HepG2 (cell line): ENCODE results near the gene KIRREL3. TPM values are rescaled to one million over a fixed set of nuclear protein-coding genes. Genes with fewer than 3 reads are reported as not detected.

ENCODE experiments used
- ATAC-seq: fragments of 200-7000 bp; cut with Tn5 transposase; 3 replicates; pipeline ENCODE4 v1.9.1; 2020; ENCODE audit warnings: mild to moderate bottlenecking, moderate library complexity
- BruUV-seq: library from RNA; stranded (reverse); fragments of 400-500 nt; replicated peaks from 2 replicates; lab custom pipeline; 2021; lab: Mats Ljungman, UMichigan
- CTCF ChIA-PET: fragments of 300-600 bp; formaldehyde crosslinking; extraction: SDS; loops from one replicate; lab custom pipeline; 2021; ENCODE audit warnings: low total read pairs, inconsistent platforms, low intra/inter-chr PET ratio; lab: Yijun Ruan, JAX
- POLR2A ChIA-PET: fragments of 350-600 bp; sonication (Branson Sonifier 250); formaldehyde crosslinking; loops from one replicate; lab custom pipeline; 2020; ENCODE audit warnings: antibody characterized with exemption, inconsistent platforms; lab: Yijun Ruan, JAX
- DNase-seq: peaks from one replicate; pipeline ENCODE4 v3.0.0-alpha.2; 2015; ENCODE audit warnings: low spot score
- FAIRE-seq: peaks from 3 replicates; lab custom pipeline; 2011; peaks lifted over from hg19 to GRCh38; lab: Jason Lieb, UNC
- H2AFZ ChIP-seq: one replicate; pipeline ENCODE4 v1.6.1; 2011; ENCODE audit warnings: low read length, inconsistent platforms
- H3K27ac ChIP-seq: fragments of 300-600 bp; 3 replicates; pipeline ENCODE4 v1.8.0; 2011; ENCODE audit warnings: mixed run types, mild to moderate bottlenecking, mixed read lengths, low read length, inconsistent platforms; ENCODE audit not compliant: insufficient read depth; ENCODE audit errors: extremely low read length
- H3K27me3 ChIP-seq, 2 experiments: fragments of 200-600 bp in 1 of 2; 2 replicates in 1 of 2; 3 replicates in 1 of 2; pipeline versions ENCODE4 v1.6.0 to v1.8.0; 2011; ENCODE audit warnings: low read length in 2 of 2, mild to moderate bottlenecking in 2 of 2, moderate library complexity in 2 of 2, inconsistent platforms in 1 of 2; ENCODE audit not compliant: insufficient read depth in 2 of 2, control insufficient read depth in 1 of 2
- H3K36me3 ChIP-seq, 2 experiments: fragments of 200-600 bp in 1 of 2; replicated peaks in 1 of 2; 2 replicates in 1 of 2; 3 replicates in 1 of 2; pipeline versions ENCODE4 v1.5.1 to v1.8.0; 2011; ENCODE audit warnings: low read length in 2 of 2, inconsistent platforms in 1 of 2; ENCODE audit not compliant: insufficient read depth in 2 of 2, control insufficient read depth in 1 of 2
- H3K4me1 ChIP-seq: 2 replicates; pipeline ENCODE4 v1.5.1; 2012; ENCODE audit warnings: low read length, inconsistent platforms; ENCODE audit not compliant: insufficient read depth
- H3K4me2 ChIP-seq: 2 replicates; pipeline ENCODE4 v1.6.0; 2011; ENCODE audit warnings: low read depth, low read length, inconsistent platforms
- H3K4me3 ChIP-seq, 3 experiments: fragments of 200-600 bp in 1 of 3; sonication (generic), shearing (Covaris generic) in 1 of 3; replicated peaks in 1 of 3; 2 replicates each; pipeline ENCODE4 v1.5.1; 2011 to 2016; ENCODE audit warnings: low read length in 3 of 3, inconsistent platforms in 2 of 3, low read depth in 2 of 3, mild to moderate bottlenecking in 2 of 3, control low read depth in 1 of 3, mixed read lengths in 1 of 3; ENCODE audit not compliant: insufficient read depth in 1 of 3
- H3K79me2 ChIP-seq: one replicate; pipeline ENCODE4 v1.6.1; 2011; ENCODE audit warnings: low read length, inconsistent platforms; ENCODE audit not compliant: insufficient read depth
- H3K9ac ChIP-seq: 2 replicates; pipeline ENCODE4 v1.6.0; 2011; ENCODE audit warnings: mild to moderate bottlenecking, low read depth, low read length, inconsistent platforms; ENCODE audit not compliant: insufficient read depth
- H3K9me3 ChIP-seq: 2 replicates; pipeline ENCODE4 v1.5.1; 2012; ENCODE audit warnings: mild to moderate bottlenecking, low read length
- H4K20me1 ChIP-seq: 2 replicates; pipeline ENCODE4 v1.6.0; 2011; ENCODE audit warnings: inconsistent platforms, mild to moderate bottlenecking, low read length, moderate library complexity; ENCODE audit not compliant: insufficient read depth
- AGO2 ChIP-seq: fragments of 200-400 bp; formaldehyde crosslinking; optimal IDR thresholded peaks from 2 replicates; pipeline ENCODE3; 2017; ENCODE audit warnings: mild to moderate bottlenecking, low read depth, low read length, moderate library complexity
- ATF1 ChIP-seq: IDR thresholded peaks from 2 replicates; pipeline ENCODE4 v1.6.1; 2016; ENCODE audit warnings: mild to moderate bottlenecking, control low read depth
- ATF4 ChIP-seq, 2 experiments: fragments of 450-650 bp in 1 of 2; sonication (generic) in 1 of 2; formaldehyde crosslinking; IDR thresholded peaks; 2 replicates each; pipeline versions ENCODE4 v1.5.0 to v1.8.0; 2020 to 2022; ENCODE audit warnings: mild to moderate bottlenecking in 1 of 2, missing genetic modification reagents in 1 of 2
- CAMTA2 ChIP-seq: sonication (generic); formaldehyde crosslinking; IDR thresholded peaks from 2 replicates; pipeline ENCODE4 v1.4.0; 2020; ENCODE audit warnings: mild to moderate bottlenecking, missing genetic modification reagents, borderline replicate concordance
- DNMT3B ChIP-seq: conservative IDR thresholded peaks from 2 replicates; pipeline ENCODE4 v1.6.1; 2016; ENCODE audit warnings: missing biosample characterization, control low read depth
- FOXA3 ChIP-seq: IDR thresholded peaks from 2 replicates; pipeline ENCODE4 v1.6.1; 2016; ENCODE audit warnings: missing genetic modification reagents, missing compliant biosample characterization
- PHF5A ChIP-seq: IDR thresholded peaks from one replicate; pipeline ENCODE4 v1.6.1; 2018; ENCODE audit warnings: low read depth, missing genetic modification reagents; ENCODE audit not compliant: unreplicated experiment
- SIN3B ChIP-seq: fragments of 150-350 bp; IDR thresholded peaks from 2 replicates; pipeline ENCODE4 v1.6.1; 2014; ENCODE audit warnings: low read length
- ZNF10 ChIP-seq: sonication (generic); formaldehyde crosslinking; IDR thresholded peaks from 2 replicates; pipeline ENCODE4 v1.4.0; 2020; ENCODE audit warnings: mild to moderate bottlenecking, low read depth, missing genetic modification reagents, borderline replicate concordance
- ZNF17 ChIP-seq: sonication (generic); formaldehyde crosslinking; IDR thresholded peaks from 2 replicates; pipeline ENCODE4 v1.5.0; 2020; ENCODE audit warnings: mild to moderate bottlenecking, missing genetic modification reagents
- ZNF430 ChIP-seq: sonication (generic); formaldehyde crosslinking; IDR thresholded peaks from 2 replicates; pipeline ENCODE4 v1.9.0; 2021; ENCODE audit warnings: mild to moderate bottlenecking, missing genetic modification reagents
- ZNF616 ChIP-seq: sonication (generic); formaldehyde crosslinking; IDR thresholded peaks from 2 replicates; pipeline ENCODE4 v1.5.0; 2020; ENCODE audit warnings: low read depth, mild to moderate bottlenecking, missing genetic modification reagents
- ZNF850 ChIP-seq: sonication (generic); formaldehyde crosslinking; conservative IDR thresholded peaks from 2 replicates; pipeline ENCODE4 v1.9.0; 2021; ENCODE audit warnings: mild to moderate bottlenecking, missing genetic modification reagents
- WGBS: methylation state at CpG from one replicate; pipeline ENCODE4 v1.1.6; 2017; ENCODE audit warnings: low lambda C conversion rate; 5-methylcytosine and 5-hydroxymethylcytosine counted together
- in situ Hi-C: cut with HindIII; loops from 2 replicates; pipeline ENCODE4 v1.10.0; 2017; ENCODE audit warnings: low pct_unique_long_range_greater_than_20kb; ENCODE audit not compliant: extremely low pct_ligation_motif_present
- intact Hi-C: fragments of 100-400 bp; cut with micrococcal nuclease; formaldehyde crosslinking; loops from one replicate; pipeline ENCODE4 v1.10.0; 2022; ENCODE audit not compliant: unreplicated experiment
- polyA plus RNA-seq, 8 experiments: library from polyadenylated mRNA; depleted of rRNA in 3 of 8; stranded (reverse) in 7 of 8; unstranded in 1 of 8; fragments of >200 nt; fragmentation: Illumina TruSeq in 4 of 8; extraction: Trizol in 4 of 8; gene quantifications; 2 replicates each; pipeline versions ENCODE4 v1.2.1 to v1.2.3, GENCODE V29; 2011 to 2016; ENCODE audit warnings: low read depth in 4 of 8, missing spikeins in 1 of 8, mixed read lengths in 1 of 8; ENCODE audit not compliant: insufficient read depth in 1 of 8
- total RNA-seq, 5 experiments: library from RNA; depleted of rRNA; stranded (reverse); fragments of >200 nt; fragmentation: Illumina TruSeq; extraction: Trizol; gene quantifications; 2 replicates each; pipeline ENCODE4 v1.2.3, GENCODE V29; 2016; ENCODE audit warnings: low read depth in 1 of 5
- TF ChIP-seq, protein P1 (sequence below): sonication (generic); formaldehyde crosslinking; conservative IDR thresholded peaks from 2 replicates; pipeline ENCODE4 v1.4.0; 2020; ENCODE audit warnings: missing genetic modification reagents

Gene KIRREL3
- total and polyA plus RNA-seq, 2 of the 13 experiments (the other 11 are each of a cell fraction or from before 2014, with no cell fraction given) = not detected

- Histone ChIP-seq H3K9ac (no peak overlapping the region), H3K27me3 (peaks cover 0 to 9% of the 10 kb centered on the region in 2 experiments; a peak in 2 of 5 replicates), H3K27ac (no peak overlapping the region), H3K79me2 (no peaks in the 10 kb centered on the region), H3K36me3 (no peaks in the 10 kb centered on the region), H2AFZ (no peak overlapping the region), H3K4me2 (no peak overlapping the region), H3K4me3 (no peak overlapping the region), H3K9me3 (no peaks in the 10 kb centered on the region), H3K4me1 (peaks cover 6% of the 10 kb centered on the region; the same call in 1 of the 2 replicates), H4K20me1 (no peaks in the 10 kb centered on the region)
- WGBS = 50% methylated on average over 4 of the region's 7 CpGs
- intact Hi-C loops = no loop called here
- TF ChIP-seq ZNF17 (CRISPR knock-in tag) = no peak
- no peak for TF ChIP-seq AGO2
- TF ChIP-seq SIN3B = no peak
- TF ChIP-seq ZNF850 (CRISPR knock-in tag) = no peak
- TF ChIP-seq ZNF616 (CRISPR knock-in tag) = no peak
- no peak for TF ChIP-seq PHF5A
- no peak for TF ChIP-seq DNMT3B (CRISPR knock-in tag)
- no peak for TF ChIP-seq ZNF10
- TF ChIP-seq FOXA3 (CRISPR knock-in tag) = no peak
- FAIRE-seq (no peak), DNase-seq (no peak), ATAC-seq (no peak)
- in situ Hi-C loops = loop anchor here (10.0 to 25.0 kb wide), 2 partner anchors 909 to 1726 kb away; no protein-coding TSS in a partner anchor
- ChIA-PET CTCF (no interaction called here), POLR2A (no interaction called here)
- BruUV-seq = no TSS peak
These were observed 564.3 kb downstream of the KIRREL3 start for GRCh38 chr11:126436209-126436755.

DNA sequence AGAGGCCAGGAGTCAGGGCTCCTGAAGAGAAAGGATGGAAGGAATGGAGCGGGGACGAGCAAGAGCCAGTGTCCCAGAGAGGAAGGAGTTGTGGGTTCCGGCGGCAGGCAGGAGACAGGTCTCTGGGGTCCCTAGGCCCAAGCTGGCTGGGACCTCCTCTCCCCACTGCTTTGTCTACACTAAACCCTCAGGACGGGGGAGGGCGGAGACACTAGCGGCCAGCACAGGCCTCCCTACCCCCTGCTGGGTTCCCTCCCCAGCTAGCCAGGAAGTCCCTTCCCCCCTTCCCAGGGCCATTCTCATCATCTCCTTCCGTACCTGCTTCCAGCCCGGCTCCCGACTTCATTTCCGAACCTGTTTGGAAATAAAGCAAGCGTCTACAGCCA is 565.6 kb downstream of the KIRREL3 start:
- no peak for ATAC-seq
- Histone ChIP-seq H2AFZ (no peak overlapping the region), H3K9ac (no peak overlapping the region), H3K79me2 (no peaks in the 10 kb centered on the region), H3K27me3 (peaks cover 0 to 7% of the 10 kb centered on the region in 2 experiments; a peak in 2 of 5 replicates), H3K9me3 (no peaks in the 10 kb centered on the region), H3K36me3 (no peaks in the 10 kb centered on the region), H3K27ac (no peak overlapping the region), H3K4me1 (no peaks in the 10 kb centered on the region), H3K4me2 (no peak overlapping the region), H4K20me1 (no peaks in the 10 kb centered on the region), H3K4me3 (no peak overlapping the region)
- FAIRE-seq = no peak
- ChIA-PET POLR2A (no interaction called here), CTCF (no interaction called here)
- DNase-seq = no peak
- intact Hi-C loops (no loop called here), in situ Hi-C loops (loop anchor here (10.0 to 25.0 kb wide), 2 partner anchors 910 to 1727 kb away; no protein-coding TSS in a partner anchor)
- 50% methylated on average over 10 of the region's 12 CpGs for WGBS
- BruUV-seq = no TSS peak
- TF ChIP-seq, protein P1, sequence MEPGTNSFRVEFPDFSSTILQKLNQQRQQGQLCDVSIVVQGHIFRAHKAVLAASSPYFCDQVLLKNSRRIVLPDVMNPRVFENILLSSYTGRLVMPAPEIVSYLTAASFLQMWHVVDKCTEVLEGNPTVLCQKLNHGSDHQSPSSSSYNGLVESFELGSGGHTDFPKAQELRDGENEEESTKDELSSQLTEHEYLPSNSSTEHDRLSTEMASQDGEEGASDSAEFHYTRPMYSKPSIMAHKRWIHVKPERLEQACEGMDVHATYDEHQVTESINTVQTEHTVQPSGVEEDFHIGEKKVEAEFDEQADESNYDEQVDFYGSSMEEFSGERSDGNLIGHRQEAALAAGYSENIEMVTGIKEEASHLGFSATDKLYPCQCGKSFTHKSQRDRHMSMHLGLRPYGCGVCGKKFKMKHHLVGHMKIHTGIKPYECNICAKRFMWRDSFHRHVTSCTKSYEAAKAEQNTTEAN (CRISPR knock-in tag) = no peak
- TF ChIP-seq ZNF430 (CRISPR knock-in tag) = no peak
- no peak for TF ChIP-seq CAMTA2
- TF ChIP-seq ATF4 (CRISPR knock-in tag; IDR thresholded peaks at IDR 0.05) = no peak
- TF ChIP-seq ATF1 = no peak
